GM19455 (cell line): ENCODE data around the gene B4GALNT1.
"Not testable (repeated sequence)": the region's sequence is repeated elsewhere in the genome, so short reads cannot be mapped to it uniquely, and the experiment has no call there.

Experiments used
- ATAC-seq: cut with Tn5 transposase; IDR thresholded peaks from one replicate; pipeline ENCODE4 v1.9.1; 2021; ENCODE audit not compliant: unreplicated experiment

The B4GALNT1 gene

DNA sequence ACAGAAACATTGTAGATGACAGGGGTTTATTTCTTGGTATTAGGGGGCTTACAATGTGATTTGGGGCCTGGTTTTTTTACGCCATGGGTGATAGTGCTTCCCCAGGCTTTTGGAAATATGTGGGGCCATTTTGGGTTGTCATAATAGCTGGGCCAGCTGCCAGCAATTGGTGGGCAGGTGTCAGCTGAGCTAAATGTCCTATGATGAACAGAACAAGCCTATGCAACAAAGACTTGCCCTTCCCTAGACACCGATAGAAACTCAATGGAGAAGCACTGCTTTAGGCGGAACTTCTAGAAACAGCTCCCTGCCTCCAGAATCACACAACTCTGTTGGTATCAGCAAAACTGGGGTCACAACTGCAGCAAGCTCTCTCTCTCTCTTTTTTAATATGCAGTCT lies 5.1 kb upstream of the B4GALNT1 start:
- ATAC-seq: no peak

DNA sequence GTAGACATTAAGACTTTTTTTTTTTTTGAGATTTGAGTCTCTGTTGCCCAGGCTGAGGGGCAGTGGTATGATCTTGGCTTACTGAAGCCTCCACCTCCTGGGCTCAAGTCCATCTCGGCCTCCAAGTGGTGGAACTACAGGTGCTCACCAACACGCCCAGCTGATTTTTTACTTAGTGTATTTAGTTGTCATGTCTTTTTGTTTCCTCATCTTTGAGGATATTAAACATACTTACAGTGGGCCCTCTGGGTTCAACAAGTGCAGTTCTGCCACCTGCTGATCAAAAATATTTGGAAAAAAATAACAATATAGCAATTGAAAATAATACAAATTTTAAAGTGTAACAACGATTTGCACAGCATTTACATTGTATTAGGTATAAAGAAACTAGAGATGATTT lies 4.4 kb upstream of the B4GALNT1 start:
- no peak for ATAC-seq

- not testable (repeated sequence) for ATAC-seq
Measured at GRCh38 chr12:57636731-57637130, 3.7 kb upstream of the B4GALNT1 start.

DNA sequence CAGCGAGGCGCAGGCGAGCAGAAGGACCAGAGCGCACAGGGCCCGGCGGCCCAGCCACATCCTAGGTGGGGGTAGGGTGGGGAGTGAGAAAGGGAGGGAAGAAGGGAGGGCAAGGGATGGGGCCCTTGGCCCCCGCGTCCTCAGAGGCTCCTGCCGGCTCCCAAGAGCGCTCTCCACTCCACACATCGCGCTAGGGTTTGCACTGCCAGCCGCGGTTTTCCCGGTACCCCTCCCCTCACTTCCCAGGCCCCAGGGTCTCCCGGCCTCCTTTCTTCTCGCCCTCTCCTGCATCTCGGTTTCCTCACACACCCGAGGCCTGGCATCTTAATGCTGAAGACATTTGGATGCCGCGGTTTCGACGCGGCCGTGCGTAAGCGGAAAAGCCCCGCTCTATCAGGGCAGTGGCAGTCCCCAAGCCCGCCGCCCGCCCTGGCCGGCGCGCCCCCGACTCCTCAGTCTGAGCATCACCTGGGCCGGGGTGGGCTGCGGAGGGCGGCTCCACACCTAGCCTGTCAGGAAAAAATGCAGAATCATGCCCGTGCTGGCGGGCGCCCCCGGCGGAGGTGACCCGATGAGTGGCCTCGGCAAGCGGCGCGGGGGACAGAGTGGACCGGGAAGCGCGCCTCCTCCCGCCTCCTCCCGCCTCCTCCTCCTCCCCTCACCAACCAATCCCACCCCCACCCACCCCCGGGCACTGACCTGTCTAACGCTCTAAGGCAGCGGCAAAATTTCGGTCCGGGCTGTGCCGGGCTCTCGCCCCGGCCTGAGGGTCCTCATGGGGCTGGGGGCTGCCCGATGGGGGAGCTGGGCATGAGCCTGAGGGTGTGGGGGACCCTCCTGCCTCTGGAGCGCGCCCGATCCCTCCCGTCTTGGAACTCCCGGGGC lies 686 bp downstream of the B4GALNT1 start:
- no peak for ATAC-seq

GRCh38 chr12:57631566-57632072 lies 1.4 kb downstream of the B4GALNT1 start:
- ATAC-seq: no peak

DNA sequence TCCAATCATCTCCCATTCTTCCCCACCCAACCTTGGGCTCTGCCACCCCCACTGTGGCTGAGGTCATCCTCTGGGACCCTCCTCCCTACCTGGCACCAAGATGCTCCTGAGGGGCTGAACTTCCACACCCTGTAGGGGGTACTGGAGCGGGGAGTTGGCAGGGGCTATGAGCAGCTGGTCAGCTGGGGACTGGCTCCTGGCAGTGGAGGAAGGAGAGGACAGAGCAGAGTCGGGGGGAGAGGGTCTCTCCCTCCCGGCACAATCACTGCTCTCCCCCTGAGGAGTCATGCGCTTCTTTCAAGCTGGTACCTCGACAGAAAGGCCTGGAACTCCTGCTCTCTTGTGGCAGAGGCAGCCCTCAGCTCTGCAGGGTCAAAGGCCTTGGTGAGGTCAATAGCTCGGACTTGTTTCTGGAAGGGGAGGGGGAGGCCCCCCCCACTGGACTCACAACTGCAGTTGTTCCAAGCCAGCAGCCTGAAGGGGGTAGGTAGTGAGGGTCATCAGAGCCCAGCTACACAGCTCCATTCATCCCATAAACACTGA lies 2.0 kb downstream of the B4GALNT1 start:
- ATAC-seq: no peak

GRCh38 chr12:57629897-57630471 lies 3.0 kb downstream of the B4GALNT1 start:
- ATAC-seq: no peak

DNA sequence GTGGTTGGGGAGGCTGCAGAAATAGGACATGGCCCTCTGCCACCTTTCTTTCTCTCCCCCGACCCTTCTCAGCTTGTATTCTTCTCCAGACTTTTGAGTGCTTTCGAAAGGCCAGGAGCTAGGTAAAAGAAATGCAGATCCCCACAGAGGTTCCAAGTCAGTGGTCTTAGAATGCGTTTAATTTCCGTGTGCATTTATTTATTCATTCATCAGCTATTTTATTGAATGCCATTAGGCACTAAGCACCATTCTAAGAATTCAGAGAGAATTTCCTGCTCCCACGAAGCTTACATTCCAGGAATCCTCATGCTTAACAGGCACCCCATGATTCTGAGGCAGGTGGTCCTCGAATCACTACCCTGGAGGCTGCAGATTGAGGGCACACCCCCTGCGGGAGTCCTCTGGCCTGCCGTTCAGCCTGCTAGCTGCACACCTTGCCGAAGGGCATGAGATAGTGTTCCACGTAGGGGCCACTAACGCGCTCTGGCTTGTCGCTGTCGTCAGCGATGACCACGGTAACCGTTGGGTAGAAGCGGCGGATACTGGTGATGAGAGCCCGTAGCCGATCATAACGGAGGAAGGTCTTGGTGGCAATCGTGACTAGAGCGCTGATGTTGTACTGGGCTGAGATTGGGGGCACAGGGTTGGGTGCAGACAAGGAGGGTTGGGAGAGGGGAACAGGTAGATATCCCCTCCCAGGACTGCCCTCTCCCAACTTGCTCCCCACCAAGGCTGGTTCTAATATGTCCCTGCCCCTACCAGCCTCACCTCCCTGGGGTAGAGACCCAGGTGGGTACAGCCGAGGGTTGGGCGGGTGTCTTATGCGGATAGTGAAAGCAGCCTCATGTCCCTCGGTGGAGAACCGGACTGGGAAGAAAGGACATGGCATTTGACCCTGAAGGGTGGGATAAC lies 4.5 kb downstream of the B4GALNT1 start:
- no peak for ATAC-seq

DNA sequence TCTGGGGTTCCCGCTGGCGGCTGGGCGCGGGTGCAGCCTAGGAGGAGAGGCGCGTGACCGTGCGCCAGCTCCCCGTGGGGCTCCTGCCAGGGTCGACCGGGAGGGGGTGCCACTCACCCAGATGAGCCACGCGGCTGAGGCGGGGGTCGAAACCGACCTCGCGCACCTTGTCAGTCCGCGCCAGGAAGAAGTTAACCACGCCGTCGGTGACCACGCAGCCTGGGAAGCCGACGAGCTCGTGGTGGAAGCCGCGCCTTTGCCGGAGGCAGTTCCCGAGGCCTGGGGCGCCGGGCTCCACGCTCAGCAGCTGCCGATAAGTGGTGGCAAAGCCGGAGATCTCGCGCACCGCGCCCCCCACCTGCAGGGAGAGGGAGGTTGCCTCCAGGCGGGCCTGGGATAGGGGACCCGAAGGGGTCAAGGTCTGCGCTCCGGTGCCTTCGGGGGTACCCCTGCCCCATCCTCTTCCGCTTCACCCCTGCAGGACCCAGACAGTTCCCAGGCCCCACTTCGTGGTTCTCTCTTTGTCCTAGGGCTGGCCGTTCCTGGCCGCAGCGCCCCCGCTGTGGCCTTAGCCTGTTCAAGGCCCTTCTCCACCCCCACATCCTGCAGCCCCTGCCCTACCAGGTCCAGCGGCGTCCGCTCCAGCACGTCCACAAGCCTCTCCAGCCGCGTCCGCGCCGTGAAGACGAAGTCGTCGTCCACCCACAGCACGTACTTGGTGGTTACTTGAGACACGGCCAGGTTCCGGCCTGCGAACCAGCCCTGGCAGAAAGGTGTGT lies 5.3 kb downstream of the B4GALNT1 start:
- ATAC-seq: no peak

DNA sequence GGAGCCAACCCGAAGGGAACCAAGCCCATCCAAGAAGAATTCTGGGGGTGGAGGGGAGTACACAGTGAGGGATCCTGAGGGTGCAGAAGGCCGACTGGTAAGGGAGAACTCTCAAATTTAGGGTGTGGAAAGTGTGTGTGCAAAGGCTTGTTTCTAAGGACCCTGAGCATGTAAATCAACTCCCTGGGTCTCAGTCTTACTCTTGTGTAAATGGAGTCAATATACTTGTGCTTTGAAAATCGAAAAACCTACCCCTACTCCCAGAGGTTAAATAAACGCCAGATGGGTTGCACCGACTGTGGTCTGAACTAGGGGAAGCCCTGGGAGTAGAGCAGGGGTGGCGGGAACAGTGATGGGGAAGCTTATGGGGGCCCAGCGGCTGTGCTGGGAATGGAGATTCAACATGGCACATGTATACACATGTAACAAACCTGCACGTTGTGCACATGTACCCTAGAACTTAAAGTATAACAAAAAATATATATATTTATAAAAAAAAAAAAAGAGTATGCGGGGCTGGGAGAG lies 6.0 kb downstream of the B4GALNT1 start:
- ATAC-seq: no peak

- ATAC-seq: no peak
Measured at GRCh38 chr12:57626111-57626920, 6.7 kb downstream of the B4GALNT1 start.

GRCh38 chr12:57625261-57626032 lies 7.6 kb downstream of the B4GALNT1 start:
- no peak for ATAC-seq

DNA sequence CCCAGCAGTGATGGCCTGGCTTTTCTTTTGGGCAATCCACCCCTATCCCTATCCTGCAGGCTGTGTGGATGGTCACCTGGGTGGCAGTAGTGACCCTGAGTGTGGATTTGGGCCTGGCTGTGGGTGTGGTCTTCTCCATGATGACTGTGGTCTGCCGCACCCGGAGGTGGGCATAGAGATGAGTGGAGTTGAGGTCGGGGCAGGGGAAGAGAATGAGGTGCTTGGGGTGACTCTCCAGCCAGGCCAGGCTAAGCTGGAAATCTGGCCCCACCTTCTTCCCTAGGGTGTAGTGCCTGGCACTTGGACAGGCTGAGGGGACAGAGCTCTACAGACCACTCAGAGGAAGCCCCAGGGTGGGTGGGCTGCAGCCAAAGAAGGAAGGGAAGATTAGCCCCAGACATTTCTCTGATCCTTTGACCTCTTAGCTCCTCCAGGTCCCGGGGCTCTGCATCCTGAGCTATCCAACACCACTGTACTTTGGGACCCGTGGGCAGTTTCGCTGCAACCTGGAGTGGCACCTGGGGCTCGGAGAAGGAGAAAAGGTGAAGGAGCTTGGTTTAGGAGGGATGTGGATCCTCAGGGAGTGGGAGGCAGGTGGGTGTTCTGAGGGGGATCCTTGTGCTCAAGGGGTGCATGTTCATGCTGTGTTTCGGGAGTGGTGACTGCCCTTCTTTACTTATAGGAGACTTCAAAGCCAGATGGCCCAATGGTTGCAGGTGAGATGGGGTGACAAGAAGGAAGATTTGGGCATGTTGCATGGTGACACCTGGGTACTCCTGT lies 8.4 kb downstream of the B4GALNT1 start:
- ATAC-seq: no peak

DNA sequence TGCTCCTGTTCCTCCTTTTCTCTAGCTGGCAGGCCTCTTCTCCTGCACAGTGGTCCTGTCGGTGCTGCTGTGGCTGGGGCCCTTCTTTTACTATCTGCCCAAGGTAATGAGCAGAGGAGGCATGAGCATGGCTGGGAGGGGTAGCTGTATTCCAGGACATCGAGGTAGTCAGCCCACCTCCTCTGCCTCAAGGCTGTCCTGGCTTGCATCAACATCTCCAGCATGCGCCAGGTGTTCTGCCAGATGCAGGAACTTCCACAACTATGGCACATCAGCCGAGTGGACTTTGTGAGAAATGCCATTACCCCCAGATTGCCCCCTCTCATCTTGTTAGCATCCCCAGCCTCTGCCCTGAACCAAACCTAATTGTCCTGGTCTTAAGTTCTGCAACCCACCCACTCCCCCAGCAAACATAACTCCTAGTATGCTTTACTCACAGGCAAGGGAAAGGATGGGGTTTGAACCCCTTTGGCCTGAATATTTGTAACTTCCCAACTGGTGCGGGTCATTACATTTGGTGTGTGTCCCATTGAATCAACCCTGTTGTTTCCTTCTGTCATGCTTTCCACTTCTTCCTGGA lies 9.1 kb downstream of the B4GALNT1 start:
- no peak for ATAC-seq

DNA sequence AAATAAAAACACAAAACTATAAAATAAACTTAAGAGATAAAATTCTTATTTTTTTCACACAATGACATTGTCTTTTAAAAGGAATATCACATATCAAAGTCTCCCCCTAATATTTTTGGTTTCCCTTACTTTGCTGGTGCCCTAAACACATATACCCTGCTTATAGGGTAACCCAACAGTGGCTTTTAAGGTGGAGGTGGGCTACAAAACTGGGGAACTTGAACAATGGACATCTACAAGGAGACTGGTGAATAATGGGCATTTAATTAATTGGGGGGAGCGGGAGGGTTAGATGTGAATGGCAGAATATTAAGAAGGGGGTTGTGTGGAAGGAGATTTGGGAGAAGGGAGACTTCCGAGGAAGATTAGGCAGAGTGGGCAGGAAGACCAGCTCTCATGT lies 9.6 kb downstream of the B4GALNT1 start:
- ATAC-seq: no peak

DNA sequence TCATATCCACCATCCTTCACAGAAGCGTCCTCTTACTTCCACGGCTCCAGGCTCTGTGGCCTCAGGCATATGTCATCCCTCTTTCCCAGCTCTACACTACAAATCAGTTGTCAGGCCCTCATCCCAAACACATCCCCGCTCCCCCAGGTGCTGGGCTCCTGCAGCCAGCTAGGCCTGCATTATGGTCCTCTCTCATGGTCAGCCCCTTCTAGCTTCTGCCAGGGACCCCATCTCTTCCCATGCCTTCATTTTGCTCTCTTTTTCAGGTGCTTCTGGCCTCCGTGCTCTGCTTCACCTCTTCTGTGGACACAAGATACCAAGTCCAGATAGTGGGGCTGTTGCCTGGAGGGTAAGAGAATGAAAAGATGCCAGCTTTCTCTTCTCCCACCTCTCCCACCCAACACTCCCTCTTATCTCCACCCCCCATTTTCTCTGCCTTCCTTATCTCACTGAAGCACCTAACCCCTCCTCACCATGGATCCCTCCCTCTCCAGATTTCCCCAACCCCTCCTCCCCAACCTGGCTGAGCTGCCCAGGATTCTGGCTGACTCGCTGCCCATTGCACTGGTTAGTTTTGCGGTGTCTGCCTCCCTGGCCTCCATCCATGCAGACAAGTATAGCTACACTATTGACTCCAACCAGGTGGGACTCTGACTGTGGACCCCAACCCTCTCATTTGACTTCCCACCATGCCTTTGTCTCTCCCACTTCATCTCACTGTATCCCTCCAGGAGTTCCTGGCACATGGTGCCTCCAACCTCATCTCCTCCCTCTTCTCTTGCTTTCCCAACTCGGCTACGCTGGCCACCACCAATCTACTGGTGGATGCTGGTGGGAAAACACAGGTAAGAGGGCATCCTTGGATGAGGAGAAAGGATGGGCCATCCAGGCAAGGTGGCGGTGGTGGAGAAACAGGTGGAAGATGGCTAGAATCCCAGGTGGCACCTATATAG lies 10.4 kb downstream of the B4GALNT1 start:
- ATAC-seq: no peak
